ENCODE data around the gene YAE1. TPM values are rescaled to one million over a fixed set of nuclear protein-coding genes. Genes with fewer than 3 reads are reported as not detected.

YAE1 gene
- total and polyA plus RNA-seq, 2 of the 13 experiments (the other 11 are each of a cell fraction or from before 2014, with no cell fraction given), result 18.7 to 28.3 TPM

GRCh38 chr7:39566023-39566921, at the start of gene YAE1 (continued):
- TF ChIP-seq CERS6 (CRISPR knock-in tag; IDR thresholded peaks at IDR 0.05), result no peak; the same call in 1 of the 2 replicates
- TF ChIP-seq ZMYM4 (CRISPR knock-in tag; IDR thresholded peaks at IDR 0.05), result peak; percentile 92
- TF ChIP-seq SRF (IDR thresholded peaks at IDR 0.05; ENCODE audit: low read depth, low read length), result no peak
- TF ChIP-seq ZNF558 (CRISPR knock-in tag; IDR thresholded peaks at IDR 0.05; ENCODE audit: borderline replicate concordance), result no peak
- no peak for TF ChIP-seq ZNF24 (IDR thresholded peaks at IDR 0.05)
- TF ChIP-seq RCOR2 (CRISPR knock-in tag; IDR thresholded peaks at IDR 0.05), result no peak
- TF ChIP-seq CHD4 (IDR thresholded peaks at IDR 0.05; ENCODE audit: borderline replicate concordance, low read length), result no peak
- peak; percentile 76 for TF ChIP-seq U2AF1 (optimal IDR thresholded peaks at IDR 0.05; ENCODE audit: low read depth, low read length)
- TF ChIP-seq ZNF337 (CRISPR knock-in tag; IDR thresholded peaks at IDR 0.05; ENCODE audit: borderline replicate concordance, low read depth), result peak; percentile 48; the same call in 1 of the 2 replicates
- peak; percentile 95 for TF ChIP-seq ZFX (CRISPR knock-in tag; IDR thresholded peaks at IDR 0.05; ENCODE audit: low read depth)
- no peak for TF ChIP-seq ZNF652 (CRISPR knock-in tag; IDR thresholded peaks at IDR 0.05; ENCODE audit: borderline replicate concordance, low read depth)
- no peak for TF ChIP-seq ZNF513 (CRISPR knock-in tag; conservative IDR thresholded peaks at IDR 0.05)
- no peak; the same call in 1 of the 2 replicates for TF ChIP-seq ZGPAT (CRISPR knock-in tag; IDR thresholded peaks at IDR 0.05)
- TF ChIP-seq ZNF850 (CRISPR knock-in tag; conservative IDR thresholded peaks at IDR 0.05), result no peak
- no peak for TF ChIP-seq SSRP1 (CRISPR knock-in tag; IDR thresholded peaks at IDR 0.05)
- no peak for TF ChIP-seq SNAPC5 (CRISPR knock-in tag; IDR thresholded peaks at IDR 0.05; ENCODE audit: borderline replicate concordance)
- no peak for TF ChIP-seq HNRNPK (IDR thresholded peaks at IDR 0.05; ENCODE audit: low read depth, low read length, poor library complexity, severe bottlenecking)
- TF ChIP-seq ZNF138 (CRISPR knock-in tag; IDR thresholded peaks at IDR 0.05; ENCODE audit: low read depth), result peak; percentile 65
- TF ChIP-seq U2AF2 (IDR thresholded peaks at IDR 0.05; ENCODE audit: low read depth, low read length), result no peak
- peak; percentile 85; the same call in 1 of the 2 replicates for TF ChIP-seq ZSCAN29 (CRISPR knock-in tag; conservative IDR thresholded peaks at IDR 0.05)
- peak; percentile 50; the same call in 1 of the 2 replicates for TF ChIP-seq RARA (CRISPR knock-in tag; IDR thresholded peaks at IDR 0.05)
- TF ChIP-seq EEA1 (CRISPR knock-in tag; IDR thresholded peaks at IDR 0.05; ENCODE audit: borderline replicate concordance), result peak; percentile 65; the same call in 1 of the 2 replicates
- TF ChIP-seq FOXC1 (CRISPR knock-in tag; IDR thresholded peaks at IDR 0.05; ENCODE audit: borderline replicate concordance), result peak; percentile 75
- 0 out of 2 replicates have a peak, but pooled peaks have one; percentile 45 for TF ChIP-seq ZNF713 (CRISPR knock-in tag; IDR thresholded peaks at IDR 0.05)
- TF ChIP-seq ZNF724P (CRISPR knock-in tag; IDR thresholded peaks at IDR 0.05; ENCODE audit: borderline replicate concordance), result peak; percentile 95

All from HepG2 (cell line).